ENCODE results near the gene PLA2G3.

Gene PLA2G3

DNA sequence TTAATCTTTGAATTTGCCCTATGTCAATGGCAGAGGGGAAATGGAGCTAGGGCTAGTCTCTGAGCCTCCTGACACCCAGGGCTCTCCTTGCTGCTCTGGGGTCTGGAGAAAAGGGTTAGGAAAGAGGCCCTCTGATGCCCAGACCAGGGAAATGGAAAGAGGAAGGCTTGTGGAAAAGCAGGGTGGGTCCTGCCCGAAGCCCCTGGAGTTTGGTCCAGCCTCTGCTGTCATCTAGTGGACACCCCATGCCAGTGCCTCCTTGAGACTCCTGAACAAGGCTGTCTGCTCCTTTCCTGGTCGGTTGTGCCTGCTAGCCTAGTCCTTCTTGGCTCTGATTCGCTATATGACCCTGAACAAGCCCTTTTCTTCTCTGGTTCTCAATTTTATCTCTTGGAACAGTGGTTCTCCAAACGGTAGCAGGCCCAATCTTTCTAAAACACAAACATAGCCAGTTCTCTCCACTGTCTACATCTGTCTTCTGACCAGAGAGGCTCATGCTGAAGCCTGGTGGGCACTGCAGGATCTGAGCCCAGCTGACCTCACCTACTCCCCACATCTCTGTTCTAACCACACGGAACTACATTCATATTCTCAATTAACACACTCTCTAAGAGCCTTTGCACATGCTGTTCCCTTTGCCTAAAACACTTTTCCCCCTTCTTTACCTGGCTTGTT lies 8.8 kb upstream of the PLA2G3 start:
- peak in 1 of 3 donors; percentile 5 for DNase-seq
- no peak overlapping the region for H3K27ac ChIP-seq (ENCODE audit: insufficient read depth, low read length, poor library complexity, severe bottlenecking)
- H3K27me3 ChIP-seq (replicated peaks; ENCODE audit: control insufficient read depth, insufficient read depth, low read length, poor library complexity, severe bottlenecking) = no peaks in the 10 kb centered on the region
- no peaks in the 10 kb centered on the region for H3K4me1 ChIP-seq (ENCODE audit: control insufficient read depth, insufficient read depth, low read length, poor library complexity, severe bottlenecking)
- H3K36me3 ChIP-seq (ENCODE audit: control insufficient read depth, insufficient read depth, low read length) = no peaks in the 10 kb centered on the region
- no peak overlapping the region for H3K4me3 ChIP-seq (ENCODE audit: insufficient read depth, low read depth, low read length, poor library complexity, severe bottlenecking)
- H3K9me3 ChIP-seq (ENCODE audit: control insufficient read depth, low read length) = no peaks in the 10 kb centered on the region

DNA sequence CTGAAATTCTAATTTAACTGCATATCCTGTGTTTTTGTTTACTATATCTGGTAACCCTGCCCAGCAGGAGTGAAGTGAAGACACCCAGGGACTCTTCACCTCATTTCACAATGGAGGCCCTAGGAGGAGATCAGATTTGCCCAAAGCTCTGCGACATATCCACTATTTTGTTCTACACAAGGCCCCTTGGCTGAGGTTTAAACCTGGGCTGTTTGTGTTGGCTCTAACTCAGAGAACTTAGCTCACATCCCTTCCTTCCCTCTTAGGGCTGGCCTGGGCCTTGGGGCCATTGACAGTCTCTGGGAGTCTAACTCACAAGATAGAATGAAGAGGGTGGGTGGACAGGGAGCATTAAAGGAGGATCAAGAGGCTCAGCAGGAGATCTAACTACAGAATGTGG lies 8.2 kb upstream of the PLA2G3 start:
- Histone ChIP-seq H3K36me3 (ENCODE audit: control insufficient read depth, insufficient read depth, low read length) (no peaks in the 10 kb centered on the region), H3K4me1 (ENCODE audit: control insufficient read depth, insufficient read depth, low read length, poor library complexity, severe bottlenecking) (no peaks in the 10 kb centered on the region), H3K27me3 (replicated peaks; ENCODE audit: control insufficient read depth, insufficient read depth, low read length, poor library complexity, severe bottlenecking) (no peaks in the 10 kb centered on the region), H3K9me3 (ENCODE audit: control insufficient read depth, low read length) (no peaks in the 10 kb centered on the region), H3K4me3 (ENCODE audit: insufficient read depth, low read depth, low read length, poor library complexity, severe bottlenecking) (no peak overlapping the region), H3K27ac (ENCODE audit: insufficient read depth, low read length, poor library complexity, severe bottlenecking) (no peak overlapping the region)
- DNase-seq = no peak

DNA sequence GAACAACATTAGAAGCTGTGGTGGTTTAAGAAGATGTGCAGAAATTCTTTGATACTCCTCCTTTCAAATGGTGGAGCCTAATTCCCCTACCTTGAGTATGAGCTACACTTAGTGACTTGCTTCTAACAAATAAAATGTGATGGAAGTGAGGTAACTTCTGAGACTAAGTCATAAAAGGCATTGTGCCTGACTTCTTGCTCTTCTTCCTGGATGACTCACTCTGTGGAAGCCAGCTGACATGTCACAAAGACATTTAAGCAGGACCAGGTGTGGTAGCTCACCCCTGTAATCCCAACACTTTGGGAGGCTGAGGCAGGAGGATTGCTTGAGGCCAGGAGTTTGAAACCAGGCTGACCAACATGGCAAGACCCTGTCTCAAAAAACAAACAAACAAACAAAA lies 3.9 kb upstream of the PLA2G3 start:
- Histone ChIP-seq H3K9me3 (ENCODE audit: control insufficient read depth, low read length) (no peaks in the 10 kb centered on the region), H3K4me1 (ENCODE audit: control insufficient read depth, insufficient read depth, low read length, poor library complexity, severe bottlenecking) (no peaks in the 10 kb centered on the region), H3K4me3 (ENCODE audit: insufficient read depth, low read depth, low read length, poor library complexity, severe bottlenecking) (no peak overlapping the region), H3K36me3 (ENCODE audit: control insufficient read depth, insufficient read depth, low read length) (no peaks in the 10 kb centered on the region), H3K27ac (ENCODE audit: insufficient read depth, low read length, poor library complexity, severe bottlenecking) (no peak overlapping the region), H3K27me3 (replicated peaks; ENCODE audit: control insufficient read depth, insufficient read depth, low read length, poor library complexity, severe bottlenecking) (no peaks in the 10 kb centered on the region)
- no peak for DNase-seq

DNA sequence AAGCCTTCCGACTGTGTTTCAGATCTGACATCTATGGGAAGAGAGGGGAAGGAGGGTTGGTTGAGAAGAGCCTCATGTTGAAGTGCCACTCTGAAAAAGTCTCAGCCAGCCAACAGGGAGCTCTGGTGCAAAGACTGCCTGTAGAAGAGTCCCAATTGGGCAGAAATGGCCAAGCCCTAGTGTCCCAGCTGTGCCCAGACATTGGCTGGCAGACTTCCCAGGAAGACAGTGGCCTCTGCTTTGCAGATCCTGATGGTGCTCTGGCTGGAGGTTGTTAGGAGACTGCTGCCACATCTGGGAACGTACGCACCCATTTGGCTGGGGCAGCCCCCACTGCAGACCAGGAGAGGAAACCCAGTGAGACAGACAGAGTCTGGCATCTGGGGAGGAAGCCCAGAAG lies 3.2 kb upstream of the PLA2G3 start:
- Histone ChIP-seq H3K36me3 (ENCODE audit: control insufficient read depth, insufficient read depth, low read length) (no peaks in the 10 kb centered on the region), H3K9me3 (ENCODE audit: control insufficient read depth, low read length) (no peaks in the 10 kb centered on the region), H3K4me3 (ENCODE audit: insufficient read depth, low read depth, low read length, poor library complexity, severe bottlenecking) (no peak overlapping the region), H3K27ac (ENCODE audit: insufficient read depth, low read length, poor library complexity, severe bottlenecking) (no peak overlapping the region), H3K4me1 (ENCODE audit: control insufficient read depth, insufficient read depth, low read length, poor library complexity, severe bottlenecking) (no peaks in the 10 kb centered on the region), H3K27me3 (replicated peaks; ENCODE audit: control insufficient read depth, insufficient read depth, low read length, poor library complexity, severe bottlenecking) (no peaks in the 10 kb centered on the region)
- DNase-seq = no peak

DNA sequence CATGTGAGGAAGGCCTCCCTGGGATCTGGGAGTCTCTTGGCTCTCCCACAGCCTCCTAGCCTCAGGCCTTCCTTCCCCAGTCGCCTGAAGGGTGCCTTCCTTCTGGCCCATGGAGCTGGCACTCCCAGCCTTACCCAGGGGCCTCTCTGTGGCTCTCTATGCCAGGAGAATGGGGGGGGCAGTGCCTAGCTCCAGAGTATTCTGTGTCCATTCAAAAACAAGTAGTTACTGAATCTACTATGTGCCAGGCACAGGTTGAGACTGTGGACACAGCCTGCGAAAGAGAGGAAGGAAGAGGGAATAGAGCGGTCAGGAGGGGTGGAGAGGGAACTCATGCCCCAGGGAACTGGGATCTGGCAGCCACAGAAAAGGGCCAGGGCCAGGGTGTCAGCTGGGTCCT lies 2.7 kb upstream of the PLA2G3 start:
- Histone ChIP-seq H3K27me3 (replicated peaks; ENCODE audit: control insufficient read depth, insufficient read depth, low read length, poor library complexity, severe bottlenecking) (no peaks in the 10 kb centered on the region), H3K9me3 (ENCODE audit: control insufficient read depth, low read length) (no peaks in the 10 kb centered on the region), H3K27ac (ENCODE audit: insufficient read depth, low read length, poor library complexity, severe bottlenecking) (no peak overlapping the region), H3K4me1 (ENCODE audit: control insufficient read depth, insufficient read depth, low read length, poor library complexity, severe bottlenecking) (no peaks in the 10 kb centered on the region), H3K36me3 (ENCODE audit: control insufficient read depth, insufficient read depth, low read length) (no peaks in the 10 kb centered on the region), H3K4me3 (ENCODE audit: insufficient read depth, low read depth, low read length, poor library complexity, severe bottlenecking) (no peak overlapping the region)
- no peak for DNase-seq

DNA sequence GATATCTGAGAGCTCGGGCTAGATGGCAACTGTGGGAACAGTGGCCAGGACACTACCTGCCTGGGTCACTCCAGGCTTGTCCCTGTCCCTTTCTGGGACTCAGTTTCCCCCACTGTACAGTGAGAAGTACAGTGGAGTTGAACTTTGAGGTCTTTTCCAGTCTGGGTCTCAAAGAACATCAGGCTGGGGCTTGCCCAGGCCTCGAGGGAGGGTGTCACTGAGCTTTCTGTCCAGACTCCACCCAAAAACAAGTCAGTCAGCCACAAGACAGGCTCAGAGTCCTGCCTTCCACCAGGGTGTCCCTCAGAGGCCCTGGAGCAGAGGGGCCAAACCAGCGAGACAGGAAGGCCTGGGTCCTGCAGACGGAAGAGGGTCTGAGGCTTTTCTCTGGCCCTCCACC lies 2.0 kb upstream of the PLA2G3 start:
- Histone ChIP-seq H3K4me1 (ENCODE audit: control insufficient read depth, insufficient read depth, low read length, poor library complexity, severe bottlenecking) (no peaks in the 10 kb centered on the region), H3K27me3 (replicated peaks; ENCODE audit: control insufficient read depth, insufficient read depth, low read length, poor library complexity, severe bottlenecking) (no peaks in the 10 kb centered on the region), H3K9me3 (ENCODE audit: control insufficient read depth, low read length) (no peaks in the 10 kb centered on the region), H3K36me3 (ENCODE audit: control insufficient read depth, insufficient read depth, low read length) (no peaks in the 10 kb centered on the region), H3K27ac (ENCODE audit: insufficient read depth, low read length, poor library complexity, severe bottlenecking) (no peak overlapping the region), H3K4me3 (ENCODE audit: insufficient read depth, low read depth, low read length, poor library complexity, severe bottlenecking) (no peak overlapping the region)
- no peak for DNase-seq

DNA sequence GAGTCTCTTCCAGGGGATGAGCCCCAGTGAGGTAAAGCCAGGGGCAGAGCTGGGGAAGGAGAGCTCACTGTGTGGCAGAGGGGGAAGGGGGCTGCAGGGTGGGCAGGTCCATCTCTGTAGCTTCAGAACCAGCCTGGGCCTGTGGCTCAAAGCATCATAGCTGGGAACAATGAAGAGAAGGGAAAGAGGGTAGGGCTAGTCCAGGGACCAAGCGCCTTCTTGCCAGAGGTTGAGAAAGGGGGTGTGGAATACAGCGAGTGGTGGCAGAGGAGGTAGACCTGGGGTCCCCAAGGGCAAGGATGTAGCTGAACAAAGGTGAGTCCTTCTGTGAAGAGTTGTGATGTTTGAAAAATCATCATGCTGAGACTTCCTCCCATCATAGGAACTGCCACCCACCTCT lies 1.2 kb upstream of the PLA2G3 start:
- DNase-seq = no peak
- H3K27ac ChIP-seq (ENCODE audit: insufficient read depth, low read length, poor library complexity, severe bottlenecking) = no peak overlapping the region
- H3K4me3 ChIP-seq (ENCODE audit: insufficient read depth, low read depth, low read length, poor library complexity, severe bottlenecking) = no peak overlapping the region
- no peaks in the 10 kb centered on the region for H3K36me3 ChIP-seq (ENCODE audit: control insufficient read depth, insufficient read depth, low read length)
- no peaks in the 10 kb centered on the region for H3K27me3 ChIP-seq (replicated peaks; ENCODE audit: control insufficient read depth, insufficient read depth, low read length, poor library complexity, severe bottlenecking)
- no peaks in the 10 kb centered on the region for H3K9me3 ChIP-seq (ENCODE audit: control insufficient read depth, low read length)
- H3K4me1 ChIP-seq (ENCODE audit: control insufficient read depth, insufficient read depth, low read length, poor library complexity, severe bottlenecking) = no peaks in the 10 kb centered on the region

DNA sequence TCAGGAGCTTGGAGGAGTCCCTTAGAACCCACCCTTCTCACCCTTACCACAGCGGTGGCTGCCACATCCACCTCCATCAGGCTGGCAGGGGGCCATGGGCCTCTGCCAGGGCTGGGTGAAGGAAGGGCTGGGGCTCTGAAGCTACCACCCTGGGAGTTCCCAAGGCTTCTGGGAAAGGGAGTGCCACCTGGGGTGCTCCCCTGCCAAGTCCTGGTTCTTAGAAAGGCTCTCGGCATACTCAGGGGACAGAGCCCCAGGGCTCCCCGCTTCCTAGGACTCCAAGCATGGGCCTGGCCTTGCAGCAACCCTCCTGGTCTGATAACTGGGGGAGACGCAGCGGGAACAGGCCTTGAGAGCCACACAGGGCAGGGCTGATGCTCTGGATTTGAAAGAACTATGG lies 438 bp upstream of the PLA2G3 start:
- H3K4me1 ChIP-seq (ENCODE audit: control insufficient read depth, insufficient read depth, low read length, poor library complexity, severe bottlenecking) = no peaks in the 10 kb centered on the region
- no peaks in the 10 kb centered on the region for H3K36me3 ChIP-seq (ENCODE audit: control insufficient read depth, insufficient read depth, low read length)
- no peak overlapping the region for H3K27ac ChIP-seq (ENCODE audit: insufficient read depth, low read length, poor library complexity, severe bottlenecking)
- H3K27me3 ChIP-seq (replicated peaks; ENCODE audit: control insufficient read depth, insufficient read depth, low read length, poor library complexity, severe bottlenecking) = no peaks in the 10 kb centered on the region
- H3K4me3 ChIP-seq (ENCODE audit: insufficient read depth, low read depth, low read length, poor library complexity, severe bottlenecking) = no peak overlapping the region
- H3K9me3 ChIP-seq (ENCODE audit: control insufficient read depth, low read length) = no peaks in the 10 kb centered on the region
- DNase-seq = no peak

DNA sequence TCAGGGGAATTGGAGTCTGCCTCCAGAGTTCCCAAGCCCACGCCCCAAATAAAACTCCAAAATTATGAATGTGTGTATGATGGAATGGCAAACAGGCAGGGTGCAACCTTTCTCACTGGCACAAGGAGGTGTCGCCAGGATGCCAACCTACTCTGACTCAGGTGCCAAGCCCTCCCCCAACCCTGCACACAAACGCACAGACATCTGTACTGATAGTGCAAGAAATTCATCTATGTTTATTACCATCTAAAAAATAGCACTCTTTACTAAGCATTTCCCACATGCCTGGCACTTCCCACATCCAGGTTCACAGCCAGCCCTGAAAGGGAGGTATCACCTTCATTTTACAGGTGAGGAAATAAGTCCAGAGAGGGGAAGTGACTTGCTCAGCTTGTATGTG lies 1.2 kb downstream of the PLA2G3 start:
- no peaks in the 10 kb centered on the region for H3K36me3 ChIP-seq (ENCODE audit: control insufficient read depth, insufficient read depth, low read length)

DNA sequence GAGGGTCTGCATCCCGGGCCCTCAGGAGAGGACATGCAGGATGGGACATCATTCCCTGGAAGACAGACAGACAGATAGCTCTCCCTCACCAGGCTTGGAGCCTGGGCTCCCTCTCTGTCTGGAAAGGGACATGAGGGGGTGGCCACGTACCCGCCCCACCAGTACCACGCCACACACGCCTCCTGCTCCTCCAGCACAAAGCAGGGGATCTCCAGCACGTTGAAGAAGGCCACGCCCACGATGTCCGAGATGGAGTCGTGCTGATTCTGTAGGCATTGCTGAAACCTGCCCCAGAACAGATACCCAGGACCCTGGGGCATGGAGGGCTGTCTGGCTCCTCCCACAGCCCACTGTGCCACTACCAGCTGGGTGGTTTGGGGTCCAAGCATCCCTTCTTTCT lies 2.2 kb downstream of the PLA2G3 start:
- no peaks in the 10 kb centered on the region for H3K36me3 ChIP-seq (ENCODE audit: control insufficient read depth, insufficient read depth, low read length)
- no peaks in the 10 kb centered on the region for H3K9me3 ChIP-seq (ENCODE audit: control insufficient read depth, low read length)
- no peaks in the 10 kb centered on the region for H3K27me3 ChIP-seq (replicated peaks; ENCODE audit: control insufficient read depth, insufficient read depth, low read length, poor library complexity, severe bottlenecking)
- H3K27ac ChIP-seq (ENCODE audit: insufficient read depth, low read length, poor library complexity, severe bottlenecking) = no peak overlapping the region
- H3K4me1 ChIP-seq (ENCODE audit: control insufficient read depth, insufficient read depth, low read length, poor library complexity, severe bottlenecking) = no peaks in the 10 kb centered on the region
- H3K4me3 ChIP-seq (ENCODE audit: insufficient read depth, low read depth, low read length, poor library complexity, severe bottlenecking) = no peak overlapping the region
- DNase-seq = no peak

More for the DNA sequence above, 1.2 kb downstream of the PLA2G3 start:
- H3K27me3 ChIP-seq (replicated peaks; ENCODE audit: control insufficient read depth, insufficient read depth, low read length, poor library complexity, severe bottlenecking) = no peaks in the 10 kb centered on the region
- no peak for DNase-seq
- H3K4me3 ChIP-seq (ENCODE audit: insufficient read depth, low read depth, low read length, poor library complexity, severe bottlenecking) = no peak overlapping the region
- no peak overlapping the region for H3K27ac ChIP-seq (ENCODE audit: insufficient read depth, low read length, poor library complexity, severe bottlenecking)
- H3K4me1 ChIP-seq (ENCODE audit: control insufficient read depth, insufficient read depth, low read length, poor library complexity, severe bottlenecking) = no peaks in the 10 kb centered on the region
- H3K9me3 ChIP-seq (ENCODE audit: control insufficient read depth, low read length) = no peaks in the 10 kb centered on the region

All from effector memory CD4-positive, alpha-beta T cell (primary cell).